ENCODE results near the gene SMIM45. TPM values are rescaled to one million over a fixed set of nuclear protein-coding genes. Genes with fewer than 3 reads are reported as not detected.

SMIM45 gene

DNA sequence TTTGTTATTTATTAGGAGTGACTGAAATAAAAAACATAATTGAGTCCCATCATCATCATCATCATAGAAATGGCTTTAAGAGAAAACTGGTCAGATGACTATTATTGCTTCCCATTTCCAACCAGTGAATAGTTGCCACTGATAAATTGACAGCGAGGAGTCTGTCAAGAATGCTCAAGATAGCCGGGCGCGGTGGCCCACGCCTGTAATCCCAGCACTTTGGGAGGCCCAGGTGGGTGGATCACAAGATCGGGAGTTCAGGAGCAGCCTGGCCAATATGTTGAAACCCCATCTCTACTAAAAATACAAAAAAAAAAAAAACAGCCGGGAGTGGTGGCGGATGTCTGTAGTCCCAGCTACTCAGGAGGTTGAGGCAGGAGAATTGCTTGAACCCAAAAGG lies 48.5 kb downstream of the SMIM45 start:
- H3K36me3 ChIP-seq (ENCODE audit: control insufficient read depth, insufficient read depth, low read length) = no peaks in the 10 kb centered on the region
- no peaks in the 10 kb centered on the region for H3K27me3 ChIP-seq (ENCODE audit: control insufficient read depth, insufficient read depth, low read length)
- DNase-seq (ENCODE audit: low read depth) = no peak
- no peak overlapping the region for H3K4me3 ChIP-seq (ENCODE audit: low read depth, low read length)
- TF ChIP-seq, protein P1, sequence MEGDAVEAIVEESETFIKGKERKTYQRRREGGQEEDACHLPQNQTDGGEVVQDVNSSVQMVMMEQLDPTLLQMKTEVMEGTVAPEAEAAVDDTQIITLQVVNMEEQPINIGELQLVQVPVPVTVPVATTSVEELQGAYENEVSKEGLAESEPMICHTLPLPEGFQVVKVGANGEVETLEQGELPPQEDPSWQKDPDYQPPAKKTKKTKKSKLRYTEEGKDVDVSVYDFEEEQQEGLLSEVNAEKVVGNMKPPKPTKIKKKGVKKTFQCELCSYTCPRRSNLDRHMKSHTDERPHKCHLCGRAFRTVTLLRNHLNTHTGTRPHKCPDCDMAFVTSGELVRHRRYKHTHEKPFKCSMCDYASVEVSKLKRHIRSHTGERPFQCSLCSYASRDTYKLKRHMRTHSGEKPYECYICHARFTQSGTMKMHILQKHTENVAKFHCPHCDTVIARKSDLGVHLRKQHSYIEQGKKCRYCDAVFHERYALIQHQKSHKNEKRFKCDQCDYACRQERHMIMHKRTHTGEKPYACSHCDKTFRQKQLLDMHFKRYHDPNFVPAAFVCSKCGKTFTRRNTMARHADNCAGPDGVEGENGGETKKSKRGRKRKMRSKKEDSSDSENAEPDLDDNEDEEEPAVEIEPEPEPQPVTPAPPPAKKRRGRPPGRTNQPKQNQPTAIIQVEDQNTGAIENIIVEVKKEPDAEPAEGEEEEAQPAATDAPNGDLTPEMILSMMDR (IDR thresholded peaks at IDR 0.05; ENCODE audit: insufficient read depth, low read length, poor library complexity, severe bottlenecking) = no peak

DNA sequence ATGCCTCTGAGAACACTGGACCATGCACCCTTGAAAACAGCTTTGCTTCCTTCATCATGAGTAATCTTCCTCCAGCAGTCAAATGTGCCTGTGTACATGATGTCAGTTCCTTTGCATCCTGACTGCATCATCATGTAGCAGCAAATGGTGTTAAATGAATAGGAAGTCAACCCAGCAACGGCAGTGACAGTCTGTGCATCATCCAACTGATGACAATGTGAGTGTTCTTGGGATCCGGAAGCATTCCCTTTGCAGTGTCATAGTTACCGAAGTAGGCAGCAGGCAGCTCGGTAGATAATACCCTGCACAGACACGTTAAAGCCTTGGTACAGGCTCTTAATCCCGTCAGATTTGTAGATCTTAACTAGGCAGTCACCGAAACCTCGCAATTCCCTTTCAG lies 49.2 kb downstream of the SMIM45 start:
- TF ChIP-seq, protein P1 (IDR thresholded peaks at IDR 0.05; ENCODE audit: insufficient read depth, low read length, poor library complexity, severe bottlenecking) = no peak
- no peak for DNase-seq (ENCODE audit: low read depth)
- Histone ChIP-seq H3K36me3 (ENCODE audit: control insufficient read depth, insufficient read depth, low read length) (no peaks in the 10 kb centered on the region), H3K4me3 (ENCODE audit: low read depth, low read length) (no peak overlapping the region), H3K27me3 (ENCODE audit: control insufficient read depth, insufficient read depth, low read length) (no peaks in the 10 kb centered on the region)

DNA sequence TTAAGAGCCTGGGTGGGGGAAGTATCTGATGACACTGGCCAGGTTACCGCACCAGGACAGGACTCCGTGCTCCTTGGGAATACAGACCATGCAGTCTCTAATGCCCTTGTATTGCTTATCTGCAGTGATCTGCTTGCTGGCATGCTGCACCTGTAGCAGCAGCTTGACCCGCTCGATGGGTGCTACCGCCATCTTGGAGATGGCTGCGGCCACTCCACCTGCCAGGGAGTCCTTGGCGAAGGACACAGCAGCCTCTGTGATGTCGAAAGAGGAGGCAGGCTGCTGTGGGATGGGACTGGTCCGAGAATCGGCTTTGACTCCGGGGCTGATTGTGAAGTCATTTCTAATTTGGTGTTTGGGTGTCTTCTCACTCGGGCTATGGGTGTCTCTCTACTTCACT lies 49.8 kb downstream of the SMIM45 start:
- H3K4me3 ChIP-seq (ENCODE audit: low read depth, low read length) = no peak overlapping the region
- no peaks in the 10 kb centered on the region for H3K36me3 ChIP-seq (ENCODE audit: control insufficient read depth, insufficient read depth, low read length)
- no peak for DNase-seq (ENCODE audit: low read depth)
- no peaks in the 10 kb centered on the region for H3K27me3 ChIP-seq (ENCODE audit: control insufficient read depth, insufficient read depth, low read length)
- TF ChIP-seq, protein P1 (IDR thresholded peaks at IDR 0.05; ENCODE audit: insufficient read depth, low read length, poor library complexity, severe bottlenecking) = no peak

DNA sequence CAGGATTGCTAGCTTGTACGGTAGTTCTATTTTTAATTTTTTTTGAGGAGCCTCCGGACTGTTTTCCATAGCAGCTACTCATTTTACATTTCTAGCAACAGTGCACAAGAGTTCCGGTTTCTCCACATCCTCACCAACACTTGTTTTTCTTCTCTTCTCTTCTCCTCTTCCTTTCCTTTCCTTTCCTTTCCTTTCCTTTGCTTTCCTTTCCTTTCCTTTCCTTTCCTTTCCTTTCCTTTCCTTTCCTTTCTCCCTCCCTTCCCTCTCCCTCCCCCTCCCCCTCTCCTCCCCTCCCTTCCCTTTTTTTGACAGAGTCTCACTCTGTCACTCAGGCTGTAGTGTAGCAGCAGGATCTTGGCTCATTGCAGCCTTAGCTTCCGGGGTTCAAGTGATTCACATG lies 56.0 kb downstream of the SMIM45 start:
- Histone ChIP-seq H3K27me3 (ENCODE audit: control insufficient read depth, insufficient read depth, low read length) (no peaks in the 10 kb centered on the region), H3K4me3 (ENCODE audit: low read depth, low read length) (no peak overlapping the region), H3K36me3 (ENCODE audit: control insufficient read depth, insufficient read depth, low read length) (no peaks in the 10 kb centered on the region)
- TF ChIP-seq, protein P1 (IDR thresholded peaks at IDR 0.05; ENCODE audit: insufficient read depth, low read length, poor library complexity, severe bottlenecking) = no peak
- DNase-seq (ENCODE audit: low read depth) = no peak

Other genes with a start within 250 kb of the SMIM45 start
- gene CCDC134, start 151.5 kb upstream of the SMIM45 start, total RNA-seq = 10.3 and 13.3 TPM in 2 replicates
- 108 and 133 TPM in 2 replicates for gene SREBF2, start 119.0 kb upstream of the SMIM45 start, total RNA-seq
- gene SHISA8, start 37.1 kb upstream of the SMIM45 start, total RNA-seq = not detected in 2 replicates
- gene TNFRSF13C, start 25.3 kb upstream of the SMIM45 start, total RNA-seq = 0.41 and 0.96 TPM in 2 replicates
- gene CENPM, start 5.0 kb upstream of the SMIM45 start, total RNA-seq = 9.8 and 14.3 TPM in 2 replicates
- 1.9 and 2.5 TPM in 2 replicates for gene SEPTIN3, start 17.3 kb downstream of the SMIM45 start, total RNA-seq
- 0.68 and 2.6 TPM in 2 replicates for gene WBP2NL, start 46.6 kb downstream of the SMIM45 start, total RNA-seq
- 26.3 and 28.4 TPM in 2 replicates for gene NAGA, start 118.7 kb downstream of the SMIM45 start, total RNA-seq
- gene PHETA2, start 122.1 kb downstream of the SMIM45 start, total RNA-seq = 4.6 and 8.7 TPM in 2 replicates
- 7.1 and 16.3 TPM in 2 replicates for gene SMDT1, start 127.5 kb downstream of the SMIM45 start, total RNA-seq
- gene NDUFA6, start 138.6 kb downstream of the SMIM45 start, total RNA-seq = 52.0 and 67.3 TPM in 2 replicates
- gene CYP2D6, start 178.7 kb downstream of the SMIM45 start, total RNA-seq = 0.58 and 1.1 TPM in 2 replicates

All from kidney epithelial cell (primary cell).